Measurements from ENCODE around the gene IRF2BPL.

The IRF2BPL gene

GRCh38 chr14:77009014-77009413 lies 19.5 kb downstream of the IRF2BPL start:
- DNase-seq = no peak

- no peak for DNase-seq
These were observed 20.0 kb downstream of the IRF2BPL start for GRCh38 chr14:77008541-77008940.

GRCh38 chr14:77007975-77008421 lies 20.5 kb downstream of the IRF2BPL start:
- no peak for DNase-seq

- no peak for DNase-seq
These were observed 21.1 kb downstream of the IRF2BPL start for GRCh38 chr14:77007183-77007974.

- no peak for DNase-seq
These were observed 22.4 kb downstream of the IRF2BPL start for GRCh38 chr14:77006132-77006531.

GRCh38 chr14:77005559-77005958 lies 22.9 kb downstream of the IRF2BPL start:
- DNase-seq = no peak

- no peak for DNase-seq
These were observed 23.6 kb downstream of the IRF2BPL start for GRCh38 chr14:77004711-77005460.

GRCh38 chr14:77003960-77004710 lies 24.4 kb downstream of the IRF2BPL start:
- DNase-seq = no peak

- DNase-seq = no peak
These were observed 25.6 kb downstream of the IRF2BPL start for GRCh38 chr14:77002889-77003288.

GRCh38 chr14:77002335-77002734 lies 26.2 kb downstream of the IRF2BPL start:
- no peak for DNase-seq

GRCh38 chr14:77000340-77001270 lies 27.9 kb downstream of the IRF2BPL start:
- no peak for DNase-seq

- DNase-seq = no peak
These were observed 29.6 kb downstream of the IRF2BPL start for GRCh38 chr14:76998910-76999309.

- DNase-seq = no peak
These were observed 31.1 kb downstream of the IRF2BPL start for GRCh38 chr14:76997257-76997970.

- no peak for DNase-seq
These were observed 31.9 kb downstream of the IRF2BPL start for GRCh38 chr14:76996563-76997146.

GRCh38 chr14:76995279-76996035 lies 33.1 kb downstream of the IRF2BPL start:
- no peak for DNase-seq

- DNase-seq = no peak
These were observed 34.8 kb downstream of the IRF2BPL start for GRCh38 chr14:76993752-76994151.

GRCh38 chr14:76990084-76990483 lies 38.4 kb downstream of the IRF2BPL start:
- no peak for DNase-seq

- no peak for DNase-seq
These were observed 40.5 kb downstream of the IRF2BPL start for GRCh38 chr14:76987956-76988520.

GRCh38 chr14:76986231-76986565 lies 42.3 kb downstream of the IRF2BPL start:
- no peak for DNase-seq

GRCh38 chr14:76985540-76986230 lies 42.8 kb downstream of the IRF2BPL start:
- DNase-seq = no peak

Measured in DMS 273 treated with DMSO at 0.1 percent for 48 hours (cell line).